Neutrophil (primary cell): ENCODE data around the gene RAD51.
"Not testable (repeated sequence)": the region's sequence is repeated elsewhere in the genome, so short reads cannot be mapped to it uniquely, and the experiment has no call there.

Source experiments
- H3K27ac ChIP-seq: fragments of 200-600 bp; sonication (generic); 2 replicates; pipeline ENCODE4 v1.5.1; 2016; ENCODE audit warnings: mild to moderate bottlenecking, moderate library complexity
- H3K27me3 ChIP-seq: fragments of 200-600 bp; sonication (generic); 2 replicates; pipeline ENCODE4 v1.6.0; 2016; ENCODE audit warnings: mild to moderate bottlenecking
- H3K36me3 ChIP-seq: fragments of 200-600 bp; sonication (generic); 2 replicates; pipeline ENCODE4 v1.5.1; 2017
- H3K4me1 ChIP-seq, 2 experiments: fragments of 200-600 bp in 1 of 2; sonication (generic) in 1 of 2; 1 replicate in 1 of 2; 2 replicates in 1 of 2; pipeline versions ENCODE4 v1.5.1 to v1.6.1; 2013 to 2016; ENCODE audit warnings: low read depth in 1 of 2, low read length in 1 of 2, mild to moderate bottlenecking in 1 of 2, moderate library complexity in 1 of 2; ENCODE audit not compliant: control insufficient read depth in 1 of 2, insufficient read depth in 1 of 2
- H3K4me3 ChIP-seq, 2 experiments: fragments of 200-600 bp in 1 of 2; sonication (generic) in 1 of 2; 1 replicate in 1 of 2; 2 replicates in 1 of 2; pipeline ENCODE4 v1.5.1; 2013 to 2016; ENCODE audit warnings: low read depth in 1 of 2, low read length in 1 of 2, mild to moderate bottlenecking in 1 of 2, moderate library complexity in 1 of 2
- H3K9me3 ChIP-seq: fragments of 200-600 bp; sonication (generic); 2 replicates; pipeline ENCODE4 v1.5.1; 2016
- TF ChIP-seq, protein P1 (sequence below): fragments of 200-600 bp; sonication (generic); IDR thresholded peaks from 2 replicates; pipeline ENCODE4 v1.5.1; 2016; ENCODE audit warnings: antibody characterized with exemption

RAD51 gene

DNA sequence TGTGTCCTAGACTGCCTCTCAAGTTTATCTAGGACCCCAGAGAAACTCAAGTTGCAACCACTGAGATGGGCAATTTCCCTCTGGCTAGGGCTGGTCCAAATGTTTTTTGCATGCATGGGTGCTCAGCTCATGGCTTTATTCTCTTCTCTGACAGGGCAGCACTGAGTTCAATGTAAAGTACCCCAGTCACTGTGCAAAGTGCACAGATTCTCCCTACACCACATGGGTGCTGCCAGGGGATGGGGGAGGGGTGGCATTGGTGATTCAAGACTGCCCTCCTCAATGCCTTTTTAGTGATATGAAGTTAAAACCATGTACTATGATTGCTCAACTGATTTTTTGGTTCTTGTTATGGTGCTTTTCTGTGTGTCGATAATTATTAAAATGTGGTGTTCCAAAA lies 14.8 kb upstream of the RAD51 start:
- H3K9me3 ChIP-seq, result no peaks in the 10 kb centered on the region
- TF ChIP-seq, protein P1, sequence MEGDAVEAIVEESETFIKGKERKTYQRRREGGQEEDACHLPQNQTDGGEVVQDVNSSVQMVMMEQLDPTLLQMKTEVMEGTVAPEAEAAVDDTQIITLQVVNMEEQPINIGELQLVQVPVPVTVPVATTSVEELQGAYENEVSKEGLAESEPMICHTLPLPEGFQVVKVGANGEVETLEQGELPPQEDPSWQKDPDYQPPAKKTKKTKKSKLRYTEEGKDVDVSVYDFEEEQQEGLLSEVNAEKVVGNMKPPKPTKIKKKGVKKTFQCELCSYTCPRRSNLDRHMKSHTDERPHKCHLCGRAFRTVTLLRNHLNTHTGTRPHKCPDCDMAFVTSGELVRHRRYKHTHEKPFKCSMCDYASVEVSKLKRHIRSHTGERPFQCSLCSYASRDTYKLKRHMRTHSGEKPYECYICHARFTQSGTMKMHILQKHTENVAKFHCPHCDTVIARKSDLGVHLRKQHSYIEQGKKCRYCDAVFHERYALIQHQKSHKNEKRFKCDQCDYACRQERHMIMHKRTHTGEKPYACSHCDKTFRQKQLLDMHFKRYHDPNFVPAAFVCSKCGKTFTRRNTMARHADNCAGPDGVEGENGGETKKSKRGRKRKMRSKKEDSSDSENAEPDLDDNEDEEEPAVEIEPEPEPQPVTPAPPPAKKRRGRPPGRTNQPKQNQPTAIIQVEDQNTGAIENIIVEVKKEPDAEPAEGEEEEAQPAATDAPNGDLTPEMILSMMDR, result no peak
- no peaks in the 10 kb centered on the region for H3K36me3 ChIP-seq
- no peak overlapping the region for H3K27ac ChIP-seq
- no peak overlapping the region for H3K4me3 ChIP-seq
- no peaks in the 10 kb centered on the region for H3K27me3 ChIP-seq
- H3K4me1 ChIP-seq, result no peaks in the 10 kb centered on the region

DNA sequence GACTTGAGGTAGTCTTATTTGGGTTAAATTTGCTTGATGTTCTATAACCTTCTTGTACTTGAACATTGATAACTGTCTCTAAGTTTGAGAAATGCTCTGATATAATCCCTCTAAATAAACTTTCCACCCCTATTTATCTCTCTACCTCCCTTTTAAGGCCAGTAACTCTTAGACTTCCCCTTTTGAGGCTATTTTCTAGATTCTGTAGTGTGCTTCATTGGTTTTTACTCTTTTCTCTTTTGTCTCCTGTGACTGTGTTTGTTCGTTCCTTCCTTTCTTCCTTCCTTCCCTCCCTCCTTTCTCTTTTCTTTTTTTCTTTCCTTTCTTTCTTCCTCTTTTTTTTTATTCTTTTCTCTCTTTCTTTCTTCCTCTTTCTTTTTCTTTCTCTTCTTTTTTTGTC lies 14.0 kb upstream of the RAD51 start:
- H3K27me3 ChIP-seq, H3K4me3 ChIP-seq, H3K9me3 ChIP-seq, H3K4me1 ChIP-seq, H3K36me3 ChIP-seq, H3K27ac ChIP-seq: not testable (repeated sequence)

DNA sequence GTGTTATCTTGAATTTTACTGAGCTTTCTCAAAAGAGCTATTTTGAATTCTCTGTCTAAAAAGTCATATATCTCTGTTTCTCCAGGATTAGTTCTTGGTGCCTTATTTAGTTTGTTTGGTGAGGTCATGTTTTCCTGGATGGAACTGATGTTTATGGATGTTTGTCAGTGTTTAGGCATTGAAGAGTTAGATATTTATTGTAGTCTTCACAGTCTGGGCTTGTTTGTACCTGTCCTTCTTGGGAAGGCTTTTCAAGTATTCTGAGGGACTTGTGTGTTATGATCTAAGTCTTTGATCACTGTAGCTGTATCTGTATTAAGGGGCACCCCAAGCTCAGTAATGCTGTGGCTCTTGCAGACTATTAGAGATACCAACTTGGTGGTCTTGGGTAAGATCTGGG lies 10.6 kb upstream of the RAD51 start:
- no peaks in the 10 kb centered on the region for H3K9me3 ChIP-seq
- H3K4me3 ChIP-seq, result no peak overlapping the region
- H3K27ac ChIP-seq, result no peak overlapping the region
- no peaks in the 10 kb centered on the region for H3K27me3 ChIP-seq
- no peaks in the 10 kb centered on the region for H3K4me1 ChIP-seq
- TF ChIP-seq, protein P1, result no peak
- no peaks in the 10 kb centered on the region for H3K36me3 ChIP-seq

DNA sequence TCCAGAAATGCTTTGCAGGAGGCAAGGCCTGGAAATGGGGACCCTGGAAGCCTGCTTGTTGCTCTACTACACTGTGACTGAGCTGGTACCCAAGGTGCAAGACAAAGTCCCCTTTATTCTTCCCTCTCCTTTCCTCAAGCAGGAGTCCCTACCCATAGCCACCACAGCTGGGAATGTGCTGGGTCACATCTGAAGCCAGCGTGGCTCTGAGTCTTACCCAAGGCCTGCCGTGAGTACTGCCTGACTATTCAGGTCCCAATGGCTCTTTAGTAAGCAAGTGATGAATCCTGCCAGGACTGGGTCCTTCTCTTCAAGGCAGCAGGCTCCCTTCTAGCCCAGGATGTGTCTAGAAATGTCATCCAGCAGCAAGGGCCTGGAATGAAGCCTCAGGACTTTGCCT lies 9.6 kb upstream of the RAD51 start:
- H3K36me3 ChIP-seq, result no peaks in the 10 kb centered on the region
- TF ChIP-seq, protein P1, result no peak

DNA sequence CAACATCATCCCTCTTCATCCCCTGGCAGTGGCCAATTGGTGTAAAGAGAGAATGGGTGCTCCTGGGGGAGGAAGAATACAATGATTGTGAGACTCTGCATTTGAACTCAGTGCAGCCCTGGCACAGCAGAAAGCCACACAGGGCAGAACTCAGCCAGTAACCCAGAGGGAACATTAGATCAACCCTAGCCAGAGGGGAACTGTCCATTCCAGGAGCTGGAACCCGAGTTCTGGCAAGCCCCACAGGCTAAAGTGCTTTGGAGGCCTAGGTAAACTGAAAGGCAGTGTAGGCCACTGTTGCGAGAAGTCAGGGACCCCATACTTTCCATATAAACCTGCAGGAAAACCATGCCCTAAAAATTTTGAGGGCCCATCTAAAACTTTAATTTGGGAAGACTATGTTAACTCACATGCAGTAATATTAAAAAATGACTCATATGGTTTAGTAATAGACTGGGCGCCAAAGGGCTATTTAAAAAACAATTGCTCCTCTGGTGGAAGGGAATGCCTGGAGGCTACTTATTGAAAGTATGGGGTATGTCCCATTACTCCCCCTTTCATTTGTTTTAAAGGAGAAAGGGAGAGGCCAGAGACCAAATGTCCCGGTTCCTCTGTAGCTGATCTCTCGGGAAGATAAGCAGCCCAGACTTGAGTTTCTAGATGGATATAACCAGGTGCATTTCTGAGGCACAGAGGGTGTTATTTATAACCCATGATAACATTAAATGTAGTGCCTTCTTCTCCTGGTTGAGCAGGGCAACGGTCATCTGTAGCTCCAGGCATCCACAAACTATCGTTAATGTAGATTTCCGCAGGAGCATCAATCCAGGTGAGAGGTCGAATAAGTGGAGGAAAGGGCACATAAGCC lies 5.8 kb upstream of the RAD51 start:
- Histone ChIP-seq H3K27me3 (no peaks in the 10 kb centered on the region), H3K4me1 (peaks cover 8 to 9% of the 10 kb centered on the region in 2 experiments), H3K27ac (no peak overlapping the region), H3K36me3 (no peaks in the 10 kb centered on the region), H3K4me3 (no peak overlapping the region), H3K9me3 (no peaks in the 10 kb centered on the region)
- TF ChIP-seq, protein P1, result no peak

More for the DNA sequence above, 9.6 kb upstream of the RAD51 start:
- Histone ChIP-seq H3K9me3 (no peaks in the 10 kb centered on the region), H3K4me1 (no peaks in the 10 kb centered on the region), H3K27me3 (no peaks in the 10 kb centered on the region), H3K27ac (no peak overlapping the region), H3K4me3 (no peak overlapping the region)

DNA sequence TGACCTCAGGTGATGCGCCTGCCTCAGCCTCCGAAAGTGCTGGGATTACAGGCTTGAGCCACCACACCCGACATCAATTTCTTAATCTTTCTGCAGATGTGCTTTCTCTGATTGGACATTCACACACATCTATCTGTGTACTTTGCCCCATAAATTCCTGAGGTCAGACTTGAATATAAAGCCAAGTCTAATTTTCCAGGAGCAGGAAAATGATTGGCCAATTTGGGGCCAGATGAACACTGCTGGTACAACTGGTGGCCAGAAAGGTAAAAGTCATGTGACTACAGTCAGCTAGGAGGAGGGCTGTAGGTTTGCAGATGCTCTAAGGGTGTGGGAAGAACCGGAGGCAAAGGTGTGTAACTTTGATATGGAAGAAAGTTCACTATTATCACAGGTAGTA lies 3.2 kb upstream of the RAD51 start:
- Histone ChIP-seq H3K4me3 (no peak overlapping the region), H3K9me3 (no peaks in the 10 kb centered on the region), H3K4me1 (peaks cover 20 to 22% of the 10 kb centered on the region in 2 experiments), H3K27me3 (no peaks in the 10 kb centered on the region), H3K27ac (no peak overlapping the region), H3K36me3 (no peaks in the 10 kb centered on the region)
- TF ChIP-seq, protein P1, result no peak
